NCI-H1092 treated with DMSO at 0.1 percent for 48 hours (cell line): ENCODE results near the gene PGA3.
A peak's percentile ranks its signal among the peaks of the same experiment; 100 is the strongest.
"Not testable (repeated sequence)": the region's sequence is repeated elsewhere in the genome, so short reads cannot be mapped to it uniquely, and the experiment has no call there.

ENCODE experiments used
- DNase-seq: peaks from one replicate; lab custom pipeline; 2025; lab: John Stamatoyannopoulos, UW

The PGA3 gene

DNA sequence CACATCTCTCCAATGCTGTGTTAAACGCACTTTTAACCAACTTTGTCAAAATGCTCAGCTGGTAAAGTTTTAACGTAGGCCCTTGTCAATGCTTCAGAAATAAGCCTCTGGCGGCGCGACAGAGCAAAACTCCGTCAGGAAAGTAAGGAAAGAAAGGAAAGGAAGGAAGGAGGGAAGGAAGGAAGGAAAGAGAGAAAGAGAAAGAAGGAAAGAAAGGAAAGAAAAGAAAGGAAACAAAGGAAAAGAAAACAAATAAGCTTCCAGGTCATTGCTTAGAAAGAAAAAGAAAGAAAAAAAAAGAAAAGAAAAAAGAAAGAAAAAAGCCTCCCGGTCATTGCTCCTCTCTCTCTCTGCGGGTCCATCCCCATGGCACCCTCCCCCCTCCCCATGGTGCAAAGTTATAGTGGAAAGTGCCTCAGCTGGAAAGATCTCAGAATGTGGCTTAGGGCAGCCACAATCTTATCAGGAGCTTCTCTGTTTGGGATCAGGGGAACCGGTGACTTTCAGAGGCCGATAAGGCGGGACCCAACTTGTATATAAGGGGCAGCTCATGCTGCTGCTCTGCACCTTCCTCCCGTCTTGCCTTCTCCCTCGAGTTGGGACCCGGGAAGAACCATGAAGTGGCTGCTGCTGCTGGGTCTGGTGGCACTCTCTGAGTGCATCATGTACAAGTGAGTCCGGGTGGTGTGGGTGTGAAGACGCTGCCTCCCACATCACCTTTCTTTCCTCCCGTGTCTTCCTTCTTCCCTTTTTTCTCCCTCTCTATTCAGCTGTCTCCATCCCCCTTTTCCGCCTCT lies at the start of gene PGA3:
Gene PGA3 (plus strand): TSS at position 566 of the 797 bp plus-strand sequence. CDS start 50 bp downstream, at position 616.
- DNase-seq: not testable (repeated sequence)

GRCh38 chr11:61153593-61154095 lies 49.7 kb upstream of the PGA3 start:
- DNase-seq: no peak

GRCh38 chr11:61154528-61154927 lies 48.8 kb upstream of the PGA3 start:
- DNase-seq: no peak

GRCh38 chr11:61155312-61155711 lies 48.0 kb upstream of the PGA3 start:
- DNase-seq: no peak

GRCh38 chr11:61155741-61156140 lies 47.6 kb upstream of the PGA3 start:
- DNase-seq: no peak

DNA sequence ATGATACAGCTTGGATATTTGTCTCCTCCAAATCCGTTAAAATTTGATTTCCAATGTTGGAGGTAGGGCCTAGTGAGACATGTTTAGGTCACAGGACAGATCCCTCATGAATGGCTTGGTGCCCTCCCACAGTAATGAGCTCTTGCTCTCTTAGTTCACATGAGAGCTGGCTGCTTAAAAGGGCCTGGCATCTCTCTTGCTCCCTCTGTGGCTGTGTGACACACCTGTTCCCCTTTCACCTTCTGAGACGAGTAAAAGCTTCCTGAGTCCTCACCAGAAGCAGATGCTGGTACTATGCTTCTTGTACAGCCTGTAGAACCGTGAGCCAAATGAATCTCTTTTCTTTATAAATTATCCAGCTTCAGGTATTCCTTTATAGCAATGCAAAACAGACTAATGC lies 45.6 kb upstream of the PGA3 start:
- no peak for DNase-seq

DNA sequence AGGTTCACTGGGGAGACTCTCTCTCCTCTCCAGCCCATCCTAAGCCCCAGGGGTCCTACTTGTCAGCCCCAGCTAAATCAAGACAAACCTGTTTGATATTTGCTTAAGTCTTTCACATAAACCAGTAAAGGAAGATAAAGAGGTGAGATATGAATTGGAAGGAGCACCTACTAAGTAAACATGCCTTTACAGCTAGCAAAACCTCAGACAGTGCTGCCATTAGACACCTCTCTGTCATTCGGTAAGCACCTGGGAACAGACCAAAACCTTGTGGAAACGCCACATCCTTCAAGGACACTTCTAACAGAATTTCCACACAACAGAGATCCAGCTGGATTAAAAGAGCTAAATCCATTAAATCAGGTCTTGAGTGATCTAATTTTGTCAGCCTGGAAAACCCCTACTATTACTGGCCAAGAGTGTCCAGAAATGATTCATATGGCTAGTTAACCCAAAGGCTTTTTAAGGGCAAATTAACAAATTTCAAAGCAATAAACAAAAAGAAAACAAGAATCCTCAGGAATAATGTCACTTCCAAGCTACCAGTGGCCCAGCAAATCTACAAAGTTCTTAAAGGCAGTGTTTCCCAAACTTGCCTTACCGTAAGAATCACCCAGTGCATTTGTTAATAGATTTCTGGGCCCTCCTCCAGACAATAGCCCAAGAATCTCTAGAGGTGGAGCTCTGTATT lies 44.5 kb upstream of the PGA3 start:
- no peak for DNase-seq

DNA sequence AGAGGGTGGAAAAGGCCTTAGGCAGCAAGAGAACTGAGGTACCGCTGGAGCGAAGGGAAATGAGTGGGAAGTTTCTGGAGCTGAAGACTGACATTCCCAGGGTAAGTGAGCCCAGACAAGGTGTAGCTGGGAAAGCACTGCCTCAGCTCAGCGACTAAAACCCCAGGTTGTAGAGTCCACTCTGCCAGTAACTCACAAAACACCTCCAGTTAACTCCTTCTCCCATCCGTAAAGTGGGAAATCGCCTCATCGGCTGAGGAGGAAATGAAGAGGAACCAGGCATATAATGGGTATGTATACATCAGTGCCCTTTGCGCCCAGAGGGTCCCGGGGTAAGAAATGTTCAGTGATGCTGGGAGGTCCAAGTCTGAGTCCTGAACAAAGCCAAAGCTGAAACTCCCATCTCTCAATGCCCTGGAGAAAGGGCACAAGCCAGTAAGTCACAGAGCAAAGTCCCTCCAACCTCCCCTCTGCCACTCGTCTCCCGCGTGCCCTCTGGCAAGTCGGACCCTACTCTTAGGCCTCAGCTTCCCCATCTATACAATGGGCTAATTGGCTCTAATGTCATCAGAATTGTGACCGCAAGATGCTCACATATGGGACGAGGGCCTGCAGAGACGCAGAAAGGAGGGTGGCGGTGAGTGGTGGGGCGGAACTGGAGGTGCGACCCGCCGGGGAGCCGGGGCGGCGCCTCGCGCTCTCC lies 42.7 kb upstream of the PGA3 start:
- no peak for DNase-seq

- peak; percentile 95 for DNase-seq
These were observed 41.9 kb upstream of the PGA3 start, which contains the start of gene VPS37C for GRCh38 chr11:61161190-61162091. VPS37C (minus strand) TSS chr11:61161426; CDS start chr11:61138829, 22,597 bp downstream.

GRCh38 chr11:61162092-61162941 lies 41.0 kb upstream of the PGA3 start:
- no peak for DNase-seq

- DNase-seq: no peak
These were observed 40.3 kb upstream of the PGA3 start for GRCh38 chr11:61163021-61163420.

GRCh38 chr11:61163714-61164605 lies 39.4 kb upstream of the PGA3 start:
- DNase-seq: no peak

GRCh38 chr11:61164606-61165424 lies 38.5 kb upstream of the PGA3 start:
- DNase-seq: peak; percentile 66

GRCh38 chr11:61165785-61166184 lies 37.5 kb upstream of the PGA3 start:
- not testable (repeated sequence) for DNase-seq

DNA sequence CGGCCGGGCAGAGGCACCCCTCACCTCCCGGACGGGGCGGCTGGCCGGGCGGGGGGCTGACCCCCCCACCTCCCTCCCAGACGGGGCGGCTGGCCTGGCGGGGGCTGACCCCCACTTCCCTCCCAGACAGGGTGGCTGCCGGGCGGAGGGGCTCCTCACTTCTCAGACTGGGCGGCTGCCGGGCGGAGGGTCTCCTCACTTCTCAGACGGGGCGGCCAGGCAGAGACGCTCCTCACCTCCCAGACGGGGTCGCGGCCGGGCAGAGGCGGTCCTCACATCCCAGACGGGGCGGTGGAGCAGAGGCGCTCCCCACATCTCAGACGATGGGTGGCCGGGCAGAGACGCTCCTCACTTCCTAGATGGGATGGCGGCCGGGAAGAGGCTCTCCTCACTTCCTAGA lies 37.0 kb upstream of the PGA3 start:
- not testable (repeated sequence) for DNase-seq

- DNase-seq: no peak
These were observed 35.1 kb upstream of the PGA3 start for GRCh38 chr11:61168042-61168688.

DNA sequence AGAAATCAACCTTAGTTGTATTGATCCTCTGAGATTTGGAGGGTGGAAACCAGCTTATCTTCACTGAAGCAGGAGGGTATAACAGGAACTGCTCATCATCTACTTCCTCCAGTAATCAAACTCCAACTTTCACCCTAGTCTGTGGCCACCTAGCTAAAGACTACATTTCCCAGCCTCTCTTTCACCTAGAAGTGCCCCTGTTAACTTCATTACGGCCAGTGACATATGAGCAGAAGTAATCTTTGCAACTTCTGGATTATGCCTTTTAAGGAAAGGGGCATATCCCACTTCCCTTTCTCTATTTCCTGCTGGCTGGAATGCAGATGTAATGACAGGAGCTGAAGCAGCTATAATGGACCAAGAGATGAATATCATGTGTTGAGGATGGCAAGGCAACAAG lies 34.5 kb upstream of the PGA3 start:
- DNase-seq: no peak

DNA sequence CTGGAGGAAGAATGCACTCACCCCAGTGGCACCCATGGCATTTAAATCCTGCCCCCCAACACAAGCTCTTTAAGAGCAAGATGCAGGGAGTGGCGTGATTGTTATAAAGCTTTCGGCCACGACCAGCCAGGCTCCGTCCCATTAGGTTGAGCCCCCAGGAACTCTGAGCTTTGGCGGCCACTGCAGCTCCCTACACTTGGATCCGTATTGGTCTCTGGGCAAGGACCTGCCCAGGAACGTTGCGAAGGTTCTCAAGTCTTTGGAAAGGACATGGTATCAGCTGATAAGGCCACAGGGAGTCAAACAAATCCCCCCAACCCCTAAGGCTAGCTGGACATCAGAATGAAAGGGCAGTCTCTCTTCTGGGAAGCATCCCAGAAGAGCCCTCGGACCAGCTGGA lies 32.7 kb upstream of the PGA3 start:
- DNase-seq: no peak
